Body of pancreas (tissue), 4 donors: ENCODE data around the gene PYGM. TPM values are rescaled to one million over a fixed set of nuclear protein-coding genes. Genes with fewer than 3 reads are reported as not detected.

ENCODE experiments used
- ATAC-seq: fragments of 150-250 bp; one replicate; pipeline ENCODE4 v1.9.1; 2016
- DNase-seq, 4 donors: peaks; one replicate each; pipeline ENCODE4 v3.0.0-alpha.2; 2019
- H3K27ac ChIP-seq, 4 donors: fragments of 200-600 bp; sonication (generic); 1 replicate in 3 of 4; 2 replicates in 1 of 4; pipeline versions ENCODE4 v1.5.1 to v1.6.1; 2016 to 2019; ENCODE audit warnings: mild to moderate bottlenecking in 1 of 4, mixed read lengths in 1 of 4, moderate library complexity in 1 of 4
- H3K27me3 ChIP-seq, 2 donors: fragments of 200-600 bp; sonication (generic); one replicate each; pipeline ENCODE4 v1.6.0; 2016; ENCODE audit warnings: mild to moderate bottlenecking in 1 of 2
- H3K36me3 ChIP-seq, 2 donors: fragments of 200-600 bp; sonication (generic); replicated peaks in 1 of 2; 2 replicates each; pipeline ENCODE4 v1.5.1; 2016; ENCODE audit warnings: low read depth in 2 of 2; ENCODE audit not compliant: insufficient read depth in 1 of 2
- H3K4me1 ChIP-seq: fragments of 200-600 bp; sonication (generic); one replicate; pipeline ENCODE4 v1.6.0; 2016
- H3K4me3 ChIP-seq, 2 donors: fragments of 200-600 bp; sonication (generic); 1 replicate in 1 of 2; 2 replicates in 1 of 2; pipeline ENCODE4 v1.5.1; 2016 to 2019
- H3K9me3 ChIP-seq, 3 donors: fragments of 200-600 bp; sonication (generic); 1 replicate in 2 of 3; 2 replicates in 1 of 3; pipeline ENCODE4 v1.5.1; 2016
- POLR2A ChIP-seq, 3 donors: fragments of 450-650 bp; IDR thresholded peaks; one replicate each; pipeline ENCODE4 v1.6.1; 2016; ENCODE audit warnings: antibody characterized with exemption in 3 of 3, mild to moderate bottlenecking in 2 of 3
- WGBS, 2 donors: methylation state at CpG; one replicate each; pipeline ENCODE4 v1.1.5; 2017; 5-methylcytosine and 5-hydroxymethylcytosine counted together
- intact Hi-C: fragments of 100-400 bp; cut with DNase I; formaldehyde crosslinking; loops from one replicate; pipeline ENCODE4 v1.15.1; 2023
- total RNA-seq, 2 donors: library from RNA; depleted of rRNA; stranded (reverse); fragments of >200 nt; gene quantifications; one replicate each; pipeline ENCODE4 v1.1.0, GENCODE V29; 2016
- TF ChIP-seq, protein P1 (sequence below), 7 experiments: fragments of 450-650 bp in 4 of 7; fragments of 200-600 bp in 3 of 7; sonication (generic) in 3 of 7; IDR thresholded peaks; one replicate each; pipeline ENCODE4 v1.5.1; 2016 to 2019; ENCODE audit warnings: antibody characterized with exemption in 7 of 7

Gene PYGM
- total RNA-seq: 1 to 10 TPM in 1 of 2 donors, under 1 TPM in 1; 0.78 to 4.3 TPM

DNA sequence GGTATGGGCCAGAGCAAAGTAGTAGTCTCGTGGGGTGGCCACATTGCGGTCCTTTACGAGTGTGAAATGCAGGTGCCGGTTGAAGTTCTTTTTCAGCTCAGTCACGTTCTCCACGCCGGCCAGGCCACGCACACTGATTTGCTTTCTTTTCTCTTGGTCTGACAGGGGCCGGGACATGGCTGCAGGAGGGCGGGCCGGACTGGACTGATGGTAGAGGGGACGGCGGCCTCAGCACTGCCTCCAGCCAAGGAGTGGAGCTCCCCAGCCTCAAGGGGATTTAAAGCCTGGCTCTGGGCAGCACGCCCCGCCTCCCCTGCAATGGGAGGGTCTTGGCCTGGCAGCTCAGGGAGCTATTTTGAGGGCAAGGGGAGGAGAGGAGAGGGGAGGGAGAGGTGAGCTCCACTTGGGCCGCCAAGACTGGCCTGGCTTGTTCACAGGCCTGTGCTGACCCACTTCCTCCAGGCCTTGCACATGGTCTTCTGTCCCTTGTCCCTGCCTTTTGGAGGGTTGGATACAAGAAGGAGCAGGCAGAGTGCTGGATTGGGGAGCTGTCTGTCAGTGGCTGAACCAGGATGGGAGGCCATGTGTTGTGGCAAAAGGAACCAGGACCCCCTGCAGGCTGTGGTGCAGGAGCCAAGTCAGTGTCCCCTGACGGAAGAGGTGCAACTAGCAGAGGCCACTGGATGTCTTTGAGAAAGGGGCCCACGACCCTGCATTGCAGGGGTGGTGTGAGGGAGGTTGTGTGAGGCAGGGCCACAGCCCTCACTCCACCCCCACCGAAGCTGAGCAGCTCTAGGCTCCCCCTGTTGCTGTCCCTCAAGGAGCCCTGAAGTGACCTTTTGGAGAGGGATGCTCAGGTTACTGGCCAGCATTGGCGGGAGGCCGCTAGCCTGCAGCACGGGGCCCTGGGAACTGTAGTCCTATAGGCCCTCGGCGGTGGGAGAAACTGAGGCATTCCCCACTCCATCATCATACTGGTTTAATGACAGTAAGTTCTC lies at the start of gene PYGM:
Gene PYGM, minus strand, starts transcription at position 253 of the 998 bp plus-strand sequence. Its CDS starts 76 bp downstream, at position 177.
- intact Hi-C loops: no loop called here
- Histone ChIP-seq H3K27ac (no peak within 1 kb of the TSS), H3K4me3 (no peak within 1 kb of the TSS), H3K27me3 (no peaks in the 10 kb centered on the region), H3K4me1 (peaks cover 9% of the 10 kb centered on the region), H3K9me3 (no peaks in the 10 kb centered on the region), H3K36me3 (peaks cover 4 to 6% of the 10 kb centered on the region in 2 donors)
- 66 to 75% methylated on average over 20 to 24 of the region's 24 CpGs for WGBS, 2 donors
- DNase-seq (peak in 3 of 4 donors; percentile 27 to 51 (median 51)), ATAC-seq (peak; percentile 33)
- TF ChIP-seq, protein P1, sequence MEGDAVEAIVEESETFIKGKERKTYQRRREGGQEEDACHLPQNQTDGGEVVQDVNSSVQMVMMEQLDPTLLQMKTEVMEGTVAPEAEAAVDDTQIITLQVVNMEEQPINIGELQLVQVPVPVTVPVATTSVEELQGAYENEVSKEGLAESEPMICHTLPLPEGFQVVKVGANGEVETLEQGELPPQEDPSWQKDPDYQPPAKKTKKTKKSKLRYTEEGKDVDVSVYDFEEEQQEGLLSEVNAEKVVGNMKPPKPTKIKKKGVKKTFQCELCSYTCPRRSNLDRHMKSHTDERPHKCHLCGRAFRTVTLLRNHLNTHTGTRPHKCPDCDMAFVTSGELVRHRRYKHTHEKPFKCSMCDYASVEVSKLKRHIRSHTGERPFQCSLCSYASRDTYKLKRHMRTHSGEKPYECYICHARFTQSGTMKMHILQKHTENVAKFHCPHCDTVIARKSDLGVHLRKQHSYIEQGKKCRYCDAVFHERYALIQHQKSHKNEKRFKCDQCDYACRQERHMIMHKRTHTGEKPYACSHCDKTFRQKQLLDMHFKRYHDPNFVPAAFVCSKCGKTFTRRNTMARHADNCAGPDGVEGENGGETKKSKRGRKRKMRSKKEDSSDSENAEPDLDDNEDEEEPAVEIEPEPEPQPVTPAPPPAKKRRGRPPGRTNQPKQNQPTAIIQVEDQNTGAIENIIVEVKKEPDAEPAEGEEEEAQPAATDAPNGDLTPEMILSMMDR (IDR thresholded peaks at IDR 0.05): no peak
- TF ChIP-seq POLR2A (IDR thresholded peaks at IDR 0.05): no peak

DNA sequence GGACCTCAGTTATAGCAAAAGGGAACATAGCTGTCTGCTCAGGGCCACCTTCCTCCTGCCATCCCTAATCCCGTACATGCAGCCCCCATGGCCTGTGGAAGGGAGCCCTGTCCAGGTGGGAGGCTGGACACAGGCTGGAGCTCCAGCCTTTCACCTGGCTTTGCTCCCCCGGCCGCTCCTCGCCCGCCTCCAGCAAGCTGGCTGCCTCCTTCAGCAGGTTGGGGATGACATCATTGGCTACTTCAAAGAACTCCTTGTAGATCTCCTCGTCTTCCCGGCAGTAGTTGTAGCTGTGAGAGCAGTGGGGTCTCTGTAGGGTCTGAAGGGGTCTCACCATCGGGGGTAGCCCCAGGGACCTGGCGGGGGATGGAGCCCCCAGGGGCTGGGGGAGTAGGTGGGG lies 45.7 kb upstream of the PYGM start:
- ATAC-seq: no peak
- H3K4me3 ChIP-seq: no peak overlapping the region
- H3K9me3 ChIP-seq: no peaks in the 10 kb centered on the region
- H3K27ac ChIP-seq: no peak overlapping the region
- intact Hi-C loops: no loop called here
- WGBS, 2 donors: 92 to 93% methylated on average over 6 to 9 of the region's 9 CpGs
- no peak for DNase-seq
- TF ChIP-seq POLR2A (IDR thresholded peaks at IDR 0.05): no peak
- TF ChIP-seq, protein P1 (IDR thresholded peaks at IDR 0.05): no peak
- H3K4me1 ChIP-seq: peaks cover 26% of the 10 kb centered on the region
- no peaks in the 10 kb centered on the region for H3K36me3 ChIP-seq
- no peaks in the 10 kb centered on the region for H3K27me3 ChIP-seq

DNA sequence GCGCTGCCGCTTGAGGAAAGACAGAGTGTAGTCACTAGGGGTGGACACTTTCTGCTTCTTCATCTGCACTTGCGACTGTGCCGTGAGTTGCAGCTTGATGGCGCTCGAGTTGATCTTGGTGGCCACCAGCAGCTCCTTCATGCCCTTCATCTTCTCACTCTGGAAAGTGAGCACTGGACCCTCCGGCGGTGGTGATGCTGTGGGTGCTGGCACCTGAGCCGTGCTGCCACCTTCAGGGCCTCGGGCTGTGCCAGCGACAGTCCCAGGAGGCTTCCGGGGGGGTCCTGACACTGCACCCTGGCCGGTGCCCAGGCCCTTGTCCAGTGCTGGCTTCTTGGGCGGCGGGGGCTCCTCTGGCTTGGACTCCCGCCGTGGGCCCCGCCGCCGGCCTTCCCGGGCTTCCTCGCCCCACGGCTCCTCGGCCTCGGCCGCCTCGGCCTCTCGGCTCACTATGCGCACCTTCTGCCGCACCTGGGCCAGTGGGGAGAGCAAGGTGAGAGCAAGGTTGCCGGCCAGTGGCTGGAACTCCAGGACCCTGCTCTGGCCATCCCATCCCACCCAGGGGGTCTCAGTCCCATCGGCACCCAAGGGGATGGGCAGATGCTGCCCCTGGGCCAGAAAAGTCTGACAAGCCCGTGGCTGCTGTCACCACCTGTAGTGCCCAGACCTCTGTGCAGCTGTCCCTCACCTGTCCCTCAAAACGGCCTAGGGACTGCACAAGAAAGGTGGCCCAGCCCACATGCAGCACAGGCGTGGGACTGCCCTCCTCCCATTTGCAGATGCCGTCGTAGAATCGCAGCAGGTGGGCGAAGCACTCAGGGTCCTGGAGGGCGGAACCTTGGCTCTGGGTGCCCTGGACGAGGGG lies 44.8 kb upstream of the PYGM start:
- 86 to 90% methylated on average over 19 to 37 of the region's 41 CpGs for WGBS, 2 donors
- Histone ChIP-seq H3K9me3 (no peaks in the 10 kb centered on the region), H3K36me3 (no peaks in the 10 kb centered on the region), H3K27me3 (no peaks in the 10 kb centered on the region), H3K27ac (peak overlapping the region in 2 of 4 donors; percentile 72 to 86), H3K4me3 (no peak overlapping the region), H3K4me1 (peaks cover 24% of the 10 kb centered on the region)
- ATAC-seq (no peak), DNase-seq (no peak)
- intact Hi-C loops: no loop called here
- TF ChIP-seq, protein P1 (IDR thresholded peaks at IDR 0.05): no peak
- no peak for TF ChIP-seq POLR2A (IDR thresholded peaks at IDR 0.05)

DNA sequence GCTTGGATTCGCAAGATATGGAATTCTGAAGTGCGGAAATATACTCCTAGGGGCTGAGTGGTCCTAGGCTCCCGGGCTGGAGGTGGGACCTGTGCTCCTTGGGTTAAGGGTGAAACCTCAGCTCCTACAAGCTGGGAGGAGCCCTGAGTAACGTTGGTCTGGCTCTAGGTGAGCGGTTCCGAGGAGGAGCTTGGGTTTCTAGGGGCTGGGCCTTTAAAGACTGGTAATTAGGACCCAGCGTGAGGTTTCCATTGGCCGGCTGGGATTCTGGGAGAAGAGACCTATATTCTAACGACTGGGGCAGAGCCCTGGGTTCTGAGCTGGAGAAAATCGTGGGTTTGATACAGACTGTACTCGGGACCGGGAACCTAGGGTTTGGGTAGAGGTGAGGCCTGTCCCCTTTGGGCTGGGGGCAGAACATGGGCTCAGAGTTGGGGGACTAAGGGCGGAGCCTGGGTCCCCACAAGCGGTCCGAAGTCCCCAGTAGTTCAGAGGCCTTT lies 44.1 kb upstream of the PYGM start:
- H3K9me3 ChIP-seq: no peaks in the 10 kb centered on the region
- intact Hi-C loops: no loop called here
- H3K27ac ChIP-seq: peak overlapping the region; percentile 52 to 86 (median 76)
- ATAC-seq (no peak), DNase-seq (no peak)
- no peaks in the 10 kb centered on the region for H3K36me3 ChIP-seq
- no peak overlapping the region for H3K4me3 ChIP-seq
- no peaks in the 10 kb centered on the region for H3K27me3 ChIP-seq
- TF ChIP-seq, protein P1 (IDR thresholded peaks at IDR 0.05): no peak
- no peak for TF ChIP-seq POLR2A (IDR thresholded peaks at IDR 0.05)
- H3K4me1 ChIP-seq: peaks cover 17% of the 10 kb centered on the region
- WGBS, 2 donors: 36 to 38% methylated on average over 15 of the region's 15 CpGs
